Measurements from ENCODE around the gene WDR53.
A peak's percentile ranks its signal among the peaks of the same experiment; 100 is the strongest.
"Not testable (repeated sequence)": the region's sequence is repeated elsewhere in the genome, so short reads cannot be mapped to it uniquely, and the experiment has no call there.

The WDR53 gene

DNA sequence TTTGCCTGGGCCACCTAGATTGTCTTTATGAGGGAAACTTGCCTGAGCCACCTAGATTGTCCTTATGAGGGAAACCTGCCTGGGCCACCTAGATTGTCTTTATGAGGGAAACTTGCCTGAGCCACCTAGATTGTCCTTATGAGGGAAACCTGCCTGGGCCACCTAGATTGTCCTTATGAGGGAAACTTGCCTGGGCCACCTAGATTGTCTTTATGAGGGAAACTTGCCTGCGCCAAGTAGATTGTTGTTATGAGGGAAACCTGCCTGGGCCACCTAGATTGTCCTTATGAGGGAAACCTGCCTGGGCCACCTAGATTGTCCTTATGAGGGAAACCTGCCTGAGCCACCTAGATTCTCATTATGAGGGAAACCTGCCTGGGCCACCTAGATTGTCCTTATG lies 57.2 kb downstream of the WDR53 start:
- H3K36me3 ChIP-seq (ENCODE audit: insufficient read depth, low read length); H3K27me3 ChIP-seq (ENCODE audit: insufficient read depth, low read length, poor library complexity, severe bottlenecking); H3F3A ChIP-seq (ENCODE audit: low read depth); H3K4me3 ChIP-seq (ENCODE audit: low read length, poor library complexity, severe bottlenecking); H4K20me1 ChIP-seq (ENCODE audit: insufficient read depth, low read length, poor library complexity, severe bottlenecking); H3K9me2 ChIP-seq (replicated peaks; ENCODE audit: low read depth, low read length); H2AFZ ChIP-seq (ENCODE audit: low read length): not testable (repeated sequence)
- Histone ChIP-seq H3K79me2 (ENCODE audit: insufficient read depth, low read length) (peaks cover 59% of the 10 kb centered on the region), H3K9me3 (ENCODE audit: insufficient read depth, low read depth, low read length) (peaks cover 13% of the 10 kb centered on the region; the same call in 1 of the 2 replicates), H3K9ac (ENCODE audit: low read depth, low read length, poor library complexity, severe bottlenecking) (peak overlapping the region; percentile 53), H3K4me1 (ENCODE audit: insufficient read depth, low read length, poor library complexity, severe bottlenecking) (peaks cover 46% of the 10 kb centered on the region), H3K4me2 (ENCODE audit: low read depth, low read length, poor library complexity, severe bottlenecking) (peak overlapping the region; percentile 10)

GRCh38 chr3:196506687-196507086 lies 61.7 kb downstream of the WDR53 start:
- H3K79me2 ChIP-seq (ENCODE audit: insufficient read depth, low read length), result peaks cover 69% of the 10 kb centered on the region
- no peak overlapping the region for H3K9ac ChIP-seq (ENCODE audit: low read depth, low read length, poor library complexity, severe bottlenecking)
- H3K4me2 ChIP-seq (ENCODE audit: low read depth, low read length, poor library complexity, severe bottlenecking), result no peak overlapping the region
- H3K9me3 ChIP-seq (ENCODE audit: insufficient read depth, low read depth, low read length), result peaks cover 13% of the 10 kb centered on the region; the same call in 1 of the 2 replicates
- H3K4me3 ChIP-seq (ENCODE audit: low read length, poor library complexity, severe bottlenecking), result no peak overlapping the region
- no peaks in the 10 kb centered on the region for H3K9me2 ChIP-seq (replicated peaks; ENCODE audit: low read depth, low read length)
- peaks cover 16% of the 10 kb centered on the region for H4K20me1 ChIP-seq (ENCODE audit: insufficient read depth, low read length, poor library complexity, severe bottlenecking)
- no peak for TF ChIP-seq EZH2phosphoT487 (IDR thresholded peaks at IDR 0.05; ENCODE audit: borderline replicate concordance)
- TF ChIP-seq, protein P1, sequence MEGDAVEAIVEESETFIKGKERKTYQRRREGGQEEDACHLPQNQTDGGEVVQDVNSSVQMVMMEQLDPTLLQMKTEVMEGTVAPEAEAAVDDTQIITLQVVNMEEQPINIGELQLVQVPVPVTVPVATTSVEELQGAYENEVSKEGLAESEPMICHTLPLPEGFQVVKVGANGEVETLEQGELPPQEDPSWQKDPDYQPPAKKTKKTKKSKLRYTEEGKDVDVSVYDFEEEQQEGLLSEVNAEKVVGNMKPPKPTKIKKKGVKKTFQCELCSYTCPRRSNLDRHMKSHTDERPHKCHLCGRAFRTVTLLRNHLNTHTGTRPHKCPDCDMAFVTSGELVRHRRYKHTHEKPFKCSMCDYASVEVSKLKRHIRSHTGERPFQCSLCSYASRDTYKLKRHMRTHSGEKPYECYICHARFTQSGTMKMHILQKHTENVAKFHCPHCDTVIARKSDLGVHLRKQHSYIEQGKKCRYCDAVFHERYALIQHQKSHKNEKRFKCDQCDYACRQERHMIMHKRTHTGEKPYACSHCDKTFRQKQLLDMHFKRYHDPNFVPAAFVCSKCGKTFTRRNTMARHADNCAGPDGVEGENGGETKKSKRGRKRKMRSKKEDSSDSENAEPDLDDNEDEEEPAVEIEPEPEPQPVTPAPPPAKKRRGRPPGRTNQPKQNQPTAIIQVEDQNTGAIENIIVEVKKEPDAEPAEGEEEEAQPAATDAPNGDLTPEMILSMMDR (conservative IDR thresholded peaks at IDR 0.05; ENCODE audit: low read length), result no peak
- H3K4me1 ChIP-seq (ENCODE audit: insufficient read depth, low read length, poor library complexity, severe bottlenecking), result peaks cover 19% of the 10 kb centered on the region
- peaks cover 6% of the 10 kb centered on the region; the same call in 1 of the 2 replicates for H3K36me3 ChIP-seq (ENCODE audit: insufficient read depth, low read length)
- peaks cover 16% of the 10 kb centered on the region for H3K27me3 ChIP-seq (ENCODE audit: insufficient read depth, low read length, poor library complexity, severe bottlenecking)
- peaks cover 9% of the 10 kb centered on the region; the same call in 1 of the 2 replicates for H3F3A ChIP-seq (ENCODE audit: low read depth)
- no peak overlapping the region for H2AFZ ChIP-seq (ENCODE audit: low read length)

DNA sequence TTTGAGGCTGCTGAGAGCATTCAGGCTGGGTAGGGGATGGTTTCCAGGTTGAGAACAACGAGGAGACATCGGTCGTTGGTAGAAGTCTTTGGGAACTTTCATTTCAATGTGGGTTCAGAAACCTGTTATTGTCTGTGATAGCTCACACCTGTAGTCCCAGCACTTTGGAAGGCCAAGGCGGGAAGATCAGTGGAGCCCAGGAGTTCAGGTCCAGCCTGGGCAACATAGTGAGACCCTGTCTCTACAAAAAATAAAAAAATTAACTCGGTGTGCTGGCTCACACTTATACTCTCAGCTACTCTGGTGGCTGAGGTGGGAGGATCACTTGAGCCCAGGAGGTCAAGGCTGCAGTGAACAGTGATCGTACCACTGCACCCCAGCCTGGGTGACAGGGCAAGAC lies 63.8 kb downstream of the WDR53 start:
- Histone ChIP-seq H3K4me1 (ENCODE audit: insufficient read depth, low read length, poor library complexity, severe bottlenecking) (peaks cover 9% of the 10 kb centered on the region), H3K27me3 (ENCODE audit: insufficient read depth, low read length, poor library complexity, severe bottlenecking) (peaks cover 34% of the 10 kb centered on the region), H3K4me2 (ENCODE audit: low read depth, low read length, poor library complexity, severe bottlenecking) (peak overlapping the region; percentile 66), H3K9ac (ENCODE audit: low read depth, low read length, poor library complexity, severe bottlenecking) (peak overlapping the region; percentile 60), H3K9me3 (ENCODE audit: insufficient read depth, low read depth, low read length) (peaks cover 13% of the 10 kb centered on the region; the same call in 1 of the 2 replicates), H3K9me2 (replicated peaks; ENCODE audit: low read depth, low read length) (no peaks in the 10 kb centered on the region), H3K36me3 (ENCODE audit: insufficient read depth, low read length) (peaks cover 25% of the 10 kb centered on the region), H4K20me1 (ENCODE audit: insufficient read depth, low read length, poor library complexity, severe bottlenecking) (peaks cover 35% of the 10 kb centered on the region), H3K79me2 (ENCODE audit: insufficient read depth, low read length) (peaks cover 75% of the 10 kb centered on the region), H3K4me3 (ENCODE audit: low read length, poor library complexity, severe bottlenecking) (peak overlapping the region; percentile 67), H3F3A (ENCODE audit: low read depth) (peaks cover 8% of the 10 kb centered on the region; the same call in 1 of the 2 replicates), H2AFZ (ENCODE audit: low read length) (no peak overlapping the region)
- TF ChIP-seq EZH2phosphoT487 (IDR thresholded peaks at IDR 0.05; ENCODE audit: borderline replicate concordance), result no peak
- TF ChIP-seq, protein P1 (conservative IDR thresholded peaks at IDR 0.05; ENCODE audit: low read length), result no peak
